ENCODE data around the gene ZFYVE19. TPM values are rescaled to one million over a fixed set of nuclear protein-coding genes. Genes with fewer than 3 reads are reported as not detected.

ZFYVE19 gene
- total and polyA plus RNA-seq, 2 of the 13 experiments (the other 11 are each of a cell fraction or from before 2014, with no cell fraction given) = 23.3 to 44.0 TPM

GRCh38 chr15:40762919-40763800, 43.7 kb upstream of the ZFYVE19 start (continued):
- TF ChIP-seq ZNF276 (CRISPR knock-in tag; IDR thresholded peaks at IDR 0.05; ENCODE audit: low read depth) = peak; percentile 19; the same call in 1 of the 2 replicates
- TF ChIP-seq ZNF367 (CRISPR knock-in tag; IDR thresholded peaks at IDR 0.05; ENCODE audit: borderline replicate concordance) = no peak
- peak; percentile 82 for TF ChIP-seq ARNT2 (CRISPR knock-in tag; IDR thresholded peaks at IDR 0.05; ENCODE audit: low read depth)
- peak; percentile 57; the same call in 1 of the 3 replicates for TF ChIP-seq MXI1 (IDR thresholded peaks at IDR 0.05; ENCODE audit: borderline replicate concordance, low read depth, low read length)
- peak; percentile 79; the same call in 1 of the 2 replicates for TF ChIP-seq CSRNP1 (CRISPR knock-in tag; IDR thresholded peaks at IDR 0.05)
- TF ChIP-seq REXO4 (CRISPR knock-in tag; IDR thresholded peaks at IDR 0.05; ENCODE audit: borderline replicate concordance) = 0 out of 2 replicates have a peak, but pooled peaks have one; percentile 79
- TF ChIP-seq SNAI1 (CRISPR knock-in tag; IDR thresholded peaks at IDR 0.05; ENCODE audit: borderline replicate concordance) = peak; percentile 63; the same call in 1 of the 2 replicates
- no peak for TF ChIP-seq ZNF530 (CRISPR knock-in tag; IDR thresholded peaks at IDR 0.05; ENCODE audit: low read depth)
- TF ChIP-seq ZBTB43 (CRISPR knock-in tag; conservative IDR thresholded peaks at IDR 0.05) = peak; percentile 51; the same call in 1 of the 2 replicates
- TF ChIP-seq ZSCAN20 (CRISPR knock-in tag; IDR thresholded peaks at IDR 0.05; ENCODE audit: borderline replicate concordance) = no peak; the same call in 1 of the 2 replicates
- TF ChIP-seq ZNF605 (CRISPR knock-in tag; IDR thresholded peaks at IDR 0.05) = peak; percentile 92; the same call in 1 of the 2 replicates
- no peak for TF ChIP-seq NR2F6 (IDR thresholded peaks at IDR 0.05)
- TF ChIP-seq NR2F6 (CRISPR knock-in tag; IDR thresholded peaks at IDR 0.05) = peak; percentile 37; the same call in 1 of the 2 replicates
- peak; percentile 33; the same call in 1 of the 2 replicates for TF ChIP-seq KDM5B (CRISPR knock-in tag; IDR thresholded peaks at IDR 0.05; ENCODE audit: borderline replicate concordance)
- TF ChIP-seq IRX3 (CRISPR knock-in tag; IDR thresholded peaks at IDR 0.05; ENCODE audit: borderline replicate concordance, low read depth) = peak; percentile 41; the same call in 1 of the 2 replicates
- no peak for TF ChIP-seq PRMT3 (CRISPR knock-in tag; IDR thresholded peaks at IDR 0.05; ENCODE audit: borderline replicate concordance, low read depth)
- no peak for TF ChIP-seq ETV5 (CRISPR knock-in tag; IDR thresholded peaks at IDR 0.05; ENCODE audit: borderline replicate concordance)
- TF ChIP-seq SOX5 (CRISPR knock-in tag; IDR thresholded peaks at IDR 0.05; ENCODE audit: borderline replicate concordance) = no peak
- TF ChIP-seq ZNF253 (CRISPR knock-in tag; IDR thresholded peaks at IDR 0.05; ENCODE audit: borderline replicate concordance) = 0 out of 2 replicates have a peak, but pooled peaks have one; percentile 30
- TF ChIP-seq CREM (IDR thresholded peaks at IDR 0.05) = 0 out of 2 replicates have a peak, but pooled peaks have one; percentile 6
- no peak for TF ChIP-seq CREM (CRISPR knock-in tag; IDR thresholded peaks at IDR 0.05)

Measured in HepG2 (cell line).